ENCODE data around the gene TEN1.

GRCh38 chr17:76009447-76009846 lies 30.4 kb downstream of the TEN1 start:
- TF ChIP-seq TAF1 (IDR thresholded peaks at IDR 0.05; ENCODE audit: borderline replicate concordance, insufficient read depth, low read length) (no peak), SIN3A (IDR thresholded peaks at IDR 0.05; ENCODE audit: borderline replicate concordance, insufficient read depth, low read length) (no peak), POLR2AphosphoS5 (IDR thresholded peaks at IDR 0.05; ENCODE audit: low read depth, low read length) (no peak), FOXP2 (optimal IDR thresholded peaks at IDR 0.05; ENCODE audit: borderline replicate concordance, extremely low read depth, extremely low read length, insufficient read depth) (no peak)
- TF ChIP-seq, protein P1, sequence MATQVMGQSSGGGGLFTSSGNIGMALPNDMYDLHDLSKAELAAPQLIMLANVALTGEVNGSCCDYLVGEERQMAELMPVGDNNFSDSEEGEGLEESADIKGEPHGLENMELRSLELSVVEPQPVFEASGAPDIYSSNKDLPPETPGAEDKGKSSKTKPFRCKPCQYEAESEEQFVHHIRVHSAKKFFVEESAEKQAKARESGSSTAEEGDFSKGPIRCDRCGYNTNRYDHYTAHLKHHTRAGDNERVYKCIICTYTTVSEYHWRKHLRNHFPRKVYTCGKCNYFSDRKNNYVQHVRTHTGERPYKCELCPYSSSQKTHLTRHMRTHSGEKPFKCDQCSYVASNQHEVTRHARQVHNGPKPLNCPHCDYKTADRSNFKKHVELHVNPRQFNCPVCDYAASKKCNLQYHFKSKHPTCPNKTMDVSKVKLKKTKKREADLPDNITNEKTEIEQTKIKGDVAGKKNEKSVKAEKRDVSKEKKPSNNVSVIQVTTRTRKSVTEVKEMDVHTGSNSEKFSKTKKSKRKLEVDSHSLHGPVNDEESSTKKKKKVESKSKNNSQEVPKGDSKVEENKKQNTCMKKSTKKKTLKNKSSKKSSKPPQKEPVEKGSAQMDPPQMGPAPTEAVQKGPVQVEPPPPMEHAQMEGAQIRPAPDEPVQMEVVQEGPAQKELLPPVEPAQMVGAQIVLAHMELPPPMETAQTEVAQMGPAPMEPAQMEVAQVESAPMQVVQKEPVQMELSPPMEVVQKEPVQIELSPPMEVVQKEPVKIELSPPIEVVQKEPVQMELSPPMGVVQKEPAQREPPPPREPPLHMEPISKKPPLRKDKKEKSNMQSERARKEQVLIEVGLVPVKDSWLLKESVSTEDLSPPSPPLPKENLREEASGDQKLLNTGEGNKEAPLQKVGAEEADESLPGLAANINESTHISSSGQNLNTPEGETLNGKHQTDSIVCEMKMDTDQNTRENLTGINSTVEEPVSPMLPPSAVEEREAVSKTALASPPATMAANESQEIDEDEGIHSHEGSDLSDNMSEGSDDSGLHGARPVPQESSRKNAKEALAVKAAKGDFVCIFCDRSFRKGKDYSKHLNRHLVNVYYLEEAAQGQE (IDR thresholded peaks at IDR 0.05; ENCODE audit: insufficient read depth in 1 of 2, low read depth in 2 of 2, low read length in 2 of 2) = no peak

All from PFSK-1 (cell line).